NCI-H2171 (cell line): ENCODE data around the gene TSHZ2.

ENCODE experiments used
- DNase-seq: peaks from one replicate; lab custom pipeline; 2025; lab: John Stamatoyannopoulos, UW

Gene TSHZ2, protein sequence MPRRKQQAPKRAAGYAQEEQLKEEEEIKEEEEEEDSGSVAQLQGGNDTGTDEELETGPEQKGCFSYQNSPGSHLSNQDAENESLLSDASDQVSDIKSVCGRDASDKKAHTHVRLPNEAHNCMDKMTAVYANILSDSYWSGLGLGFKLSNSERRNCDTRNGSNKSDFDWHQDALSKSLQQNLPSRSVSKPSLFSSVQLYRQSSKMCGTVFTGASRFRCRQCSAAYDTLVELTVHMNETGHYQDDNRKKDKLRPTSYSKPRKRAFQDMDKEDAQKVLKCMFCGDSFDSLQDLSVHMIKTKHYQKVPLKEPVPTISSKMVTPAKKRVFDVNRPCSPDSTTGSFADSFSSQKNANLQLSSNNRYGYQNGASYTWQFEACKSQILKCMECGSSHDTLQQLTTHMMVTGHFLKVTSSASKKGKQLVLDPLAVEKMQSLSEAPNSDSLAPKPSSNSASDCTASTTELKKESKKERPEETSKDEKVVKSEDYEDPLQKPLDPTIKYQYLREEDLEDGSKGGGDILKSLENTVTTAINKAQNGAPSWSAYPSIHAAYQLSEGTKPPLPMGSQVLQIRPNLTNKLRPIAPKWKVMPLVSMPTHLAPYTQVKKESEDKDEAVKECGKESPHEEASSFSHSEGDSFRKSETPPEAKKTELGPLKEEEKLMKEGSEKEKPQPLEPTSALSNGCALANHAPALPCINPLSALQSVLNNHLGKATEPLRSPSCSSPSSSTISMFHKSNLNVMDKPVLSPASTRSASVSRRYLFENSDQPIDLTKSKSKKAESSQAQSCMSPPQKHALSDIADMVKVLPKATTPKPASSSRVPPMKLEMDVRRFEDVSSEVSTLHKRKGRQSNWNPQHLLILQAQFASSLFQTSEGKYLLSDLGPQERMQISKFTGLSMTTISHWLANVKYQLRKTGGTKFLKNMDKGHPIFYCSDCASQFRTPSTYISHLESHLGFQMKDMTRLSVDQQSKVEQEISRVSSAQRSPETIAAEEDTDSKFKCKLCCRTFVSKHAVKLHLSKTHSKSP (N-terminal part only)

DNA sequence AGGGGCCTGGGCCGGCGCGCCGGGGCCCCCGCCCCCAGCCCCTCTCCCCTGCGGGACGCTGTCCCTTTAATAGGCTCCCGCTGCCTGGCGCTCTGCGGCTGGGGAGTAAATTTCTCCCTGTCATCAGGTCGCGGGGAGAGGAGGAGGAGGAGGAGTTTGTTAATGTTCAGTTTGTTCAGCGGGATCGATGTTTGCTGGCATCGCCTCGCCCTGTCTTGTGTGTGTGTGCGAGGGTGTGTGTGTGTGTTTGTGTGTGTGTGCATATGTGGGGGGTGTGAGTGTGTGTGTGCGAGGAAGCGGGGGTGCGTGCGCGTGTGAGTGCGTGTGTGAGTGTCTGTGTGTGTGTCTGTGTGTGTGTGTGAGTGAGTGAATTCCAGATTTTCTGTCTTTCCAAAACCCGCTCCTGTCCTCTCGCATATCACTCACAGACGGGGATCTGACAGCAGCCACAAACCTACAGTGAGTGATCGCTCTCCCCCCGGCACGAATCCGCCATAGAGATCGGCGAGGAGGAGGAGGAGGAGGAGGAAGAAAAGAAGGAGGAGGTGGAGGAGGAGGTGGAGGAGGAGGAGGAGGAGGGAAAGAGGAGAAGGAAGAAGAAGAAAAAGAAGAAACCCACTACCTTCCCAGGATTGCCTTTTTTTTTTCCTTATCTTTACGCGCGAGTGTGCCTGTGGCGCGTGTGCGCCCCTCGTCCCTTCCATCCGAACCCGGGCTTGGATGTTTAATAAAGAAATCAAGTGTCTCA lies at the start of gene TSHZ2:
Gene TSHZ2, plus strand, starts transcription at position 169 of the 748 bp plus-strand sequence. CDS start 936 bp downstream, outside the sequence.
- DNase-seq = no peak

DNA sequence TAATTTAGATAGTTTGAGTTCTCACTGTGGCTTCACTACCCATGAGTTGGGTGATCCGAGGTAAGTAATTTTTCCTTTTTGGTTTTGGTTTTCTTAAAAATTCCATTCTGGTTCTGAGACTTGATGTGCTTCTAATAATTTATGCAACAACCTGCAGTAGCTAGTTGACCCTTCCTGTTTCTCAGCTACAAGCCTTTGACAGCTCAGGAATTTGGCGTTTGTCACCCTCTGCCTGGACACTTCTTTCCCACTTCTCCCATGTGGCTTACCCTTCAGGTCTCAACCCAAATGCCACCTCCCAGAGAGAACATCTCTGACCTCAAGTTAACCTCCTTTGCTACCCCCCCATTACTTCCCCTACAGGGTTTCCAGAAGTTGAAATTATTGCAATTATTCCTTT lies 49.7 kb upstream of the TSHZ2 start:
- no peak for DNase-seq

DNA sequence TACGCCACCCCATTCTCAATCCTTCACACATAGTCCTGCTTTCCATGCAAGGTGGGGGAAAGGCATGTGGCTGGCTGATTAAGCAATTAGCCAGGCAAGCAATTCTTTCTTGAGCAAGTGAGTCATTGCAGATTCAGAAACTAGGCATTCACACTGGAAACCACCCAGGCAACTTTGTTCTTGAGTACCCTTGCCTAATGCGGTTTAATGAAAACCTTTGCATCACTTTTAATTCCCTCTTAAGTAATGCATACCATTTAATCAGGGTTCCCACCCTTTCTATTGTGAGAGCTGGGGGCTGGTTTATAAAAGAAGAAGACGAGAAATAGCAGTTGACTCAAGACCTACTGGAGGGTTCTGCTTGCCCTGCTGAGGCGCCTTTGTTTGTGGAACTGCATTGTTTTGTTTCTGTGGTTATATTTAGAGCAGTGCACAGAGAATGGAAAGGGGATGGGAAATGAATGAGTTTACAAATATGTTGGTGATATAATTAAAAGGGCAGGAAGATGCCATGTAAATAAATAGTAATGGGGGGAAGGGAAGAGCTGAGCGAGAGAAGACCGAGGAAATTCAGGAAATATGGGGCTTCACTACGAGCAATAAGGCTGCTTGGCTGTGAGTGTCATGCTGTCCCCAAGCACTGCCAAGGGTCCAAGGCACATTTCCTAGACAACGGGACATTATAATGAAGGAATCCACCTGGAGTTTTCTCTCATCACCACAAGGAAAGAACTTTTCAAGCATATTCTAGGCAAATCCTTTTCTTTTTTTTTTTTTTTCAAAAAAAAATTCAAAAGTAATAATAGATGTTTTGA lies 48.8 kb upstream of the TSHZ2 start:
- no peak for DNase-seq

- DNase-seq = no peak
Observed at GRCh38 chr20:52924411-52925271, 47.5 kb upstream of the TSHZ2 start.

DNA sequence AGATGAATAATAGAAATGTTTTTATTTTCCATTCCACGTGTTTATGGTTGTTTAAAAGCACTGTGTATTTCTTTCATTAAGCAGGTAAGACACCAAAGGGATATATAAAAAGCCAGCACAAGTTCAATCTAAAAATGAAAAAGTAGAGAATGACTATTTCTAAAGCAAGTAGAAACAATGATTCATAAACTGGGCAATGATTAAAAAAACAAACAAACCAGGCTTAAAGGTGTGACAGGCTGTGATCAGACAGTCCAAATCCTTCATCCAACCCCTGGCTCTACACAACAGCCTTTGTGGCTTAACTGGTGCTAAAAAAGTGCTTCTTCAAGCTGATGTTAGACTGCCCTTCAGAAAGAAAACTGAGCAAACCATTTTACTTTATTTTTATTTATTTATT lies 45.7 kb upstream of the TSHZ2 start:
- no peak for DNase-seq

DNA sequence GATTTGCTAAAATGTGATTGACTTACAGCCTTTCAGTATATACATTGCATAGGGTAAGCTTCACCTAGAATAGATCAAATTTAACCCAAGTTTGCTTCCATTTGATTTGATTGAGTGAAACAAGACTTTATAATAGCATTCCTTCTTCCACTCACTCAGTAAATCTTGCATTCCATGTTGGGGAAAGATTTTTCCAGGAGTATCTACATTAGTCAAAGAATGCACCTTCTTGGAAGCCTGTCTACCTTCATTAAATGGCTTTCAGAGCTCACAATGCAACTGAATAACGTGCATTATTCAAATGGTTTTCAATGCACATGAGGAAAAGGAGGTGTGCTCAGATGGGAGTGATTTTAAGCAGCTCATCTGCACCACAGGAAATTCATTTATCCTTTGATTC lies 38.3 kb upstream of the TSHZ2 start:
- DNase-seq = no peak

DNA sequence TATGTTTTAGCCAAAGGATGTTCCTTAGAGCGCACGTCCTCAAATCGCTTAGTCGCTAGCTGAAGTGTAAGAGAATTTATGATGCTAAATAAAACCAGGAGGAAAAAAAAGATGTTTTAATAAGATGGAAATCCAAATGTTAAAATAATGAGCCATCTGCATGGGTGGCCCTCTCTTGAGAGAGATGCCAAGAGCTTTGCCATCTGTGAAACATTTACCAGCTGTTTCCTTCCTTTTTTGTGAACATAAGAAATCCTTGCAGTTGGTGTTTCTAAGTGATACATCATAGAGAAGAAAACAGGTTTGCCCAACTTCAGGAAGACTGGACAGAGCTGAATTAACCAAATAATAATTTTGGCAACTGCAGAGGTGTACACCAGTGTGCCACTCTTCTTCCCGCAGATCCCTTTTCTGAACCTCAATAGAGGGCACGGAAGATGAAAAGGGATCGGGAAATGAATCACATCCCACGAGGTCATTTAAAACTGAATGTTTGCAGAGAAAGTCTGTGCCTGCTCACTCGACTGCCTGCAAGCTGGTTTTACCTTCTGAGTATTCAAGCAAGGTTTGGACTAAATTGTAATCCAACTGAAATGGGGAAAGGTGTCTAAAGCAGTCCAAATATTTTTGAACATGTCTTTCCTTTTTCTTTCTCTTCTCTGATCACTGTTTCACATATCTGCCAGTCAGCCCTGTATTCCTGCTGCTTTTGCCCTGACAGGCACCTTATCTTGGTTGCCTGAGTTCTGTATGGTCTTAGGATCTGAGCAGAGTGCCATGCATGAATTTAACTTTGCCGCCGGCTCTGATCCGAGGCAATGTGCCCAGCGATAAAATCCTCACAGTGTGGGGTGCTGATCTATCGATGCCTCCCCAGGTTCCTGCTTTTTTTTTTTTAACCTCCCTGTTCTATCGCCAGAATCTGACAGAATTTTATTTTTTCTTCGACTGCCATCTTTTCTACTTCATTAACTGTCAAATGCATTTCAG lies 35.5 kb upstream of the TSHZ2 start:
- no peak for DNase-seq

- no peak for DNase-seq
Observed at GRCh38 chr20:52937591-52938100, 34.5 kb upstream of the TSHZ2 start.

- no peak for DNase-seq
Observed at GRCh38 chr20:52939141-52939540, 33.0 kb upstream of the TSHZ2 start.

- DNase-seq = no peak
Observed at GRCh38 chr20:52941808-52942207, 30.4 kb upstream of the TSHZ2 start.

DNA sequence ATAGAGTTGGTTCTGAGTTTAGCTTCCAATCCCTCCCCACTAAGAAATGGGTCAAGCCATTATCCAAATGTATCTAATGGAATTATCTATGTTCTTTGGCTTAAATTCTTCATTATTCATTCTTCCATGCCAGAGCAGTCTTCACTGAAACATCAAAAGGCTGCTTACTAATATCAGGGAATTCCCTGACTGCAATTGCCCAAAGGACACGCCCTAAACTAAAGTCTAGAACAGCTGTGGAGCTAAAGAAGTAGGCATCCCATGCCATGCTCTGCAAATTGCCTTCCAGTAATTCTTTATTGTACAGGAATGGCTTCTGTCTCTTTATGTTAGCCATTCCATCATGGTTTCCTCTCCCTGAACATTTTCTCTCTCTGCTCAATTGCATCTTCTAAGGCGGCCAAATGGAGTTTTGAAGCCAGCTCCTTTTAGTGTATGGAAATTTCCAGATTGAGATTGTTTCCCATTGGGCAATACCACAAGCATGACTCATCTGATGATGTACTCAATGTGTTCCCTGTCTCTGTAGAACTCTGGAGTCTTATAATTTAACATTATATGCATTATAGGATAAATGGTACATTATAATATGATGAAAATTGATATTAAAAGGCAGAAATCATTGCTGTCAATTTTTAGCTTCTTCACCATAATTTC lies 28.8 kb upstream of the TSHZ2 start:
- DNase-seq = no peak

GRCh38 chr20:52945268-52945667 lies 26.9 kb upstream of the TSHZ2 start:
- DNase-seq = no peak

GRCh38 chr20:52945862-52946522 lies 26.2 kb upstream of the TSHZ2 start:
- no peak for DNase-seq

DNA sequence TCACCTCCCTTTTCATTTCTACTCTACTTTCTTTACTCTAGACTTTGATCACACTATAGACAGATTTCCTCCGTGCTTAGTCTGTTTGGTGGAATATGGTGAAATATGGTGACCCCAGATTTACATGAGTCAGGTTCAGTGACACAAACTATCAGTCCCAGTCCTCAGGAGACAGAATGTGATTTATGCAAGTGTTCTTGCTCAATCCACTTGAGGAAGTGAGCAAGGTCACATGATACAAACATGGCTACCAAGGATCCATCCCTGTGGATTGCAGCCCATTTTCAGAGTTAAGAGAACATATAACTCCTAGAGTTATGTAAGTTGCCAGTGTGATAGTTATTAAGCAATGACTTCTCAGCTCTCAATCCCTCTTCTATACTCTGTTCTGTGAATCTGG lies 23.7 kb upstream of the TSHZ2 start:
- no peak for DNase-seq

DNA sequence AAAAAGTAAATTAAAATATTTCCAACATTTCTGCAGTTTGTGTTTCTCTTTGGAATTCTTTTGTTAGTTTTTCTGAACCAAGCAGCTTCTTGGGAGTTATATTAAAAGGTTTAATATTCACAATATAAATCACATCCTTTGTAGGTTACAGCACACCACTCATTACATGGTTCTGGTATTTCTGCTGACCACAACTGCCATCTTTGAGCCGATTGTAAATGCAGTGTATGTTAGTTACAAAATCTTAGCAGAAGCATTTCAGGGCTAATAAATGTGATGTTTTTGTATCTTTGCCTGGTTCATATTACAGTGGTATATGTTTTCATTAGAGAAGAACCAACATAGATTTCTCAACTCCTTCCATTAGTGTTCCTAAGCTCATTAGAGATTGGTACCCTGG lies 19.1 kb upstream of the TSHZ2 start:
- no peak for DNase-seq

DNA sequence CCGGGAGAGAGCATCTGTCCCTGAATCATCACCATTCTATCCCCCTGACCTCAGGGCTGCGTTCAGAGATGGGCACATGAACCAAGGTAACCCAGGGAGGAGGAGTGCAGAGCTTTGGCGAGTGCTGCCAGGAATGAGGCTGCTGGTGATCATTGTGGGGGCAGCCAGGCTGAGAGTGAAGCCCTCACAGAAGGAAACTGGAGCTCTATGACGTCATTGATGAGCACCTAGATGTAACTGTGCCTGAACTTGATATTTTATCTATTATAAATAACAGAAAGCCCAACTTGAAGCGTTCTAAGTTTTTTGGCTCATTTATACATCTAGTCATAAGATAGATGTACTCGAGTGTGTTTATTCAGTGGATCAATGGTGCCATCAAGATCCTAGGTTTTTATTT lies 17.3 kb upstream of the TSHZ2 start:
- DNase-seq = no peak

DNA sequence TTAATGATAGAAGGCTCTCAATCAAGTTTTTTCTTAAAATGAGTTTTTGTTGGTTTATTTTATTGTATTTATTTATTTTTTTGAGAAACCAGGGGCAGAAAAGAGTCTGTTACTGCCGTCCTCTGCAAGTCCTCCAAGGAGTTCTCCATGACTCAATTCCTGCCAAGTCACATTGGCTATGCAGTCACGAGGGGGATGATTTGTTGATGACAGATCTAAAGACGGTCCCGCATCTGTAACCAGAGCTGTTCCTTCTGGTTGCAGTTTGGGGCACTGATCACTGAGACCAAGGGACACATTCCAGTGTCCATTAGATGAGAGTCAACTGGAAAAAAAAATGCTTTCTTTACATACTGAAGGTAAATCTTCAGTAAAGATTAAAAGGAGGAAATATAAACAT lies 13.9 kb upstream of the TSHZ2 start:
- no peak for DNase-seq

- no peak for DNase-seq
Observed at GRCh38 chr20:52959125-52959524, 13.0 kb upstream of the TSHZ2 start.
